HG03575 (cell line): ENCODE results near the gene GID8.
"Not testable (repeated sequence)": the region's sequence is repeated elsewhere in the genome, so short reads cannot be mapped to it uniquely, and the experiment has no call there.

Experiments used
- ATAC-seq: cut with Tn5 transposase; IDR thresholded peaks from one replicate; pipeline ENCODE4 v1.9.1; 2021; ENCODE audit not compliant: unreplicated experiment, insufficient number of reproducible peaks, low FRiP score; ENCODE audit errors: extremely low read depth

The GID8 gene

GRCh38 chr20:62952373-62952967 is 14.5 kb downstream of the GID8 start, which contains the start of gene SLC17A9:
TSS of gene SLC17A9 (plus strand) at chr20:62952709. CDS start at chr20:62952831, 122 bp downstream.
- ATAC-seq = no peak

- no peak for ATAC-seq
These were observed 15.3 kb downstream of the GID8 start for GRCh38 chr20:62952968-62953838.

GRCh38 chr20:62953839-62954703 is 16.1 kb downstream of the GID8 start:
- ATAC-seq = no peak

- ATAC-seq = no peak
These were observed 17.8 kb downstream of the GID8 start for GRCh38 chr20:62955519-62956386.

GRCh38 chr20:62956387-62957135 is 18.6 kb downstream of the GID8 start:
- no peak for ATAC-seq

GRCh38 chr20:62957136-62958117 is 19.5 kb downstream of the GID8 start:
- ATAC-seq = no peak

- ATAC-seq = no peak
These were observed 20.6 kb downstream of the GID8 start for GRCh38 chr20:62958388-62959100.

- ATAC-seq = no peak
These were observed 21.4 kb downstream of the GID8 start for GRCh38 chr20:62959101-62959971.

GRCh38 chr20:62959998-62960436 is 22.1 kb downstream of the GID8 start:
- ATAC-seq = no peak

GRCh38 chr20:62960446-62961309 is 22.7 kb downstream of the GID8 start:
- not testable (repeated sequence) for ATAC-seq

GRCh38 chr20:62961310-62961783 is 23.4 kb downstream of the GID8 start:
- no peak for ATAC-seq

GRCh38 chr20:62961799-62962198 is 23.9 kb downstream of the GID8 start:
- ATAC-seq = no peak

GRCh38 chr20:62962221-62962879 is 24.4 kb downstream of the GID8 start:
- no peak for ATAC-seq
